Activated CD4-positive, alpha-beta T cell treated with anti-CD3 and anti-CD28 coated beads, Interleukin-2, amount 50 U/mL, for 4 hours (primary cell): Measurements from ENCODE around the gene IFNGR1.
"Not testable (repeated sequence)": the region's sequence is repeated elsewhere in the genome, so short reads cannot be mapped to it uniquely, and the experiment has no call there.

Experiments
- DNase-seq, 2 experiments: peaks; one replicate each; pipeline ENCODE4 v3.0.0-alpha.2; 2020

Gene IFNGR1

DNA sequence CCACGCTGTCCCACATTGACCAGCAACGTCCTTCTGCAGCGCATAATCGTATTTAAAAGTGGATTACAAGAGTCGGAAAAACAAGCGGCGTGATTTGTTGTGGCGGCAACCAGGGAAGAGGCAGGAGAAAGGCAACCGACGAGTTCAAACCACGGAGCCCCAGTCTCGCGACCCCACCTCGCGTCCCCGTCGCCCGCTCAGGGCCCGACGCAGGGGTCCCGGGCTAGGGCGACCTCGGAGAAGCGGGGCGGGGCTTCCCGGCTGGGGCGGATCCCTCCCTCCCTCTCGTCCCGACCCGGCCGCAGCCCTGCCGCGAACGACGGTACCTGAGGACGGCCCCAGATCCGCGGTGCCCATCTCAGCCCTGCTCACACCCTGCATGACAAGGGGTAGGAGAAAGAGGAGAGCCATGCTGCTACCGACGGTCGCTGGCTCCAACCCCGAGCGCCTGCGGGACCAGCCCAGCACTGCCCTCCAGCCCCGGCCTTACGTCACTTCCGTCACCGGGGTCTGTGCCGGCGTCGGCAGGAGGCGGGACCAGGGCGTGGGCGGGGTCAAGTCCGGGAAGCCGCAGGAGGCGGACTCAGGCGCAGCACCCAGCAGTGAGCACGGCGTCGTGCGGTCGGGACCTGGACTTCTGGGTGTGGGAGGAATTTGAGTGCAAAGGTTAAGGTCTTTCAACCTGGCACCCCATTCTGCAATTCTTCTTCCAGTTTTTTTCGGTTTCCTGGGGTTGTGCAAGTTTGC is at the start of gene IFNGR1:
TSS of gene IFNGR1 (minus strand) at position 469 of the 747 bp plus-strand sequence. CDS start at position 411, 58 bp downstream.
- peak; percentile 93 for DNase-seq

DNA sequence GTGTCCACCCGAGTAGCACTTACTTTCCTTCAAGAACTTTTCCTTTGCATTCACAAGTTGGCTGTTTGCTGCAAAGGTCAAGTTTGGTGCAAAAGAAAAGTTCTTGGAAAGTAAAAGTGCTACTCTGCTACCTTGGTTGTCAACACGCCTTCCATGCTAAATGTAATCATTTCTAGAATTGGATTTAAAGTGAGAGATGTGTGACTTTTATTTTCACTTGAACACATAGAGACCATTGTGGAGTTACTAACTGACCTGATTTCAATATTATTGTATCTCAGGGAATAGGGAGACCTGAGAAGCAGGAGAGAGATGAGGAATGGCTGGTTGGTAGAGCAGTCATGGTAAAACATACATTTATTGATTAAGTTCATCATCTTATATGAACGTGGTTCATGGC is 49.7 kb upstream of the IFNGR1 start:
- no peak for DNase-seq

DNA sequence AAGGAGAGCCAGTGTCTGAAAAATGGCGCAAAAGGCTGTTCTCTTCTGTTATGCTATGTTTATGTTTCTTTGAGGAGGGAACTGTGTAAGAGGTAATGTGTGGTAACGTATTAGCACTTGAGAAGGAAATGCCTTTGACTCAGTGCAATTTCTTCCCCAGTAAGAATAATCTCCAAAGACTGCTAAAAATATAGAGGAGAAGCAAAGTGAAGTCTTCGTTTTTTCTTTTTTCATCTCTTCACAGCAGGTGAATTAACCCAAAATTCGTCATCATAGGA is 47.1 kb upstream of the IFNGR1 start:
- no peak for DNase-seq

DNA sequence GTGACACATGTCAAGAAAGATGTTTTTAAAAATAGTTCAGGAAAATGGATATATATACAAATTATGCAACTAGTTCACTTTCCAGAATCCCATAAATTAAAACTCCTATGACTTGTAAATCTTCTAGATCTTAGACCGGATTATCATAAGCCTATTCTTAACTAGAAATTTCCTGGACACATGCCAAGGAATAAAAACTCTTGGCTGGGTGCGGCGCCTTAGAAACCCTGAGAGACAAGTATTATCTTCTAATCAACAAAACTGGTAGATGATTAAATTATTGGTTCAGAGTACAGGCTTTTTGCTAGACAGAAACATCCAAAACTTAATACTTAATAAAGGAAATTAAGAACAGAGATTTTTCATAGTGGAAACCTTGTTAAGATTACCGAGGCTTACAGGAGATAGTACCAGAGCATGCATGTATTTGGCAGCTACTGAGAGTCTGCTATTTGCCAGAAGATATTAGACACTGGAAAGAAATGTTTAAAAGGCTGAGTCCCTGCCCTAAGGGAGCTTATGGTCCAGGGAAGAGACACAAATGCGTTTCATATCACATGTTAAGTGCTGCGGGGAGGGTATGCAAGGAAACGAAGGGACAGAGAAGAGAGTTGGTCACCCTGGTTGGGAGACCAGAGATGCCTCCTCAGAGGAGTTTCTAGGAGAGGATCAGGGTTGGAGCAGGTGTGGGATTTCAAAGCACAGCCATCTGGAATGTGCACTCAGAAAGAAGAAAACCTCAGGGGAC is 46.5 kb upstream of the IFNGR1 start:
- no peak for DNase-seq

DNA sequence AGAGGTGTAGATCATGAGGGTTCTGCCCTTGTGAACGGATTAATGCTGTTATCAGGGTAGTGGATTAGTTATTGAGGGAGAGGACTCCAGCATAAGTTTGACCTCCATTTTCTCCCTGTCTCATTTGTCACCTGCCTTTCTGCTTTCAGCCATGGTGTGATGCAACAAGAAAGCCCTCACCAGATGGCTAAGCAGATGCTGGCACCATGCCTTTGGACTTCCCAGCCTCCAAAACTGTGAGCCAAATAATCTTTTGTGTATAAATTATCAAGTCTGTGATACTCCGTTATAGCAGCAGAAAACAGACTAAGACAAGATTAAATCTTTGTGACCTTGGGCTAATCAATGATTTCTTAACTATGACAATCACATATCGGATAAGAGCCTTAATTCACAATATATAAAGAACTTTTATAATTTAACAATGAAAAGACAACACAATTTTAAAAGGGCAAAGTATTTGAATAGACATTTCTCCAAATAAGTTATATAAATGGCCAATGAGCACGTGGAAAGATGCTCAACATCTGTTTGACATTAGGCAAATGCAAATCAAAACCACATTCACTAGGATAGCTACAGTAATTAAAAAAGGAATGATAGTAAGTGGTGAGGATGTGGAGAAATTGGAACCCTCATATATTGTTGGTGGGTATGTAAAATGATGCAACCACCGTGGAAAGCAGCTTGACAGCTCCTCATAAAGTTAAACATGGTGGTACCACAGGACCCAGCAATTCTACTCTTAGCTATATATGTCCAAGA is 45.3 kb upstream of the IFNGR1 start:
- DNase-seq, result no peak

DNA sequence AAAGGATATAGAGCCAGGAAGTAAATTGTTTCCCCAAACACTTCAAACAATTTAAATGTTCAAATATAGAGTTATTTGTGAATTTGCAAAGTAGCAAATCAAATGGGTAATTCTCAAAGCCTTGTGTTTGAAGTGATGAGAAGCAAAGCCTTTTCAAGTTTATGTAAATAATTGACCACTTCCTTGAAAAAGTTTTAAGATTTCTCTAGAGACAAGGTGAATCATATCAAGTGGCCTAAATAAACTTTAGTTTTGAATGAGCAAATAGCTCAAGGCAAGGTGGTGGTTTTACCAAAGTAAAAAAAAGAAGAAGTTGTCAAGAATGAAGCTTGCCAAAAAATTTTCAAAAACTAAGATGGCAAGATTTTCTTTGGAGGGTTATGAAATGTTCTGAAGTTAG is 42.6 kb upstream of the IFNGR1 start:
- DNase-seq, result no peak

DNA sequence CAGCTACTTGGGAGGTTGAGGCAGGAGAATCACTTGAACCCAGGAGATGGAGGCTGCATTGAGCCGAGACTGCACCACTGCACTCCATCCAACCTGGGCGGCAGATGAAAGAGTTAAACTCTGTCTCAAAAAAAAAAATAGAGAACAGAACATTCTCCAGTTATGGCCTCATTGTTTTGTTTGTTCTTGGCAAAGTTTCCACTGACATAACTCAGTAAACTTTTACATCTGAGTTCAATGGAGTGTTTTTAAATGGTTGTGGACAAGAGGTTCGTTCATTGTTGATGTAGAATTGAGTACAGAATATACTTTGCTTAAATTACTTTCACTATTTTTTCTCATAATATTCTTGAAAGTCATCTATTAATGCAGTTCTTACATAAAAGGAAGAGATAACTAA is 42.2 kb upstream of the IFNGR1 start:
- DNase-seq, result no peak

DNA sequence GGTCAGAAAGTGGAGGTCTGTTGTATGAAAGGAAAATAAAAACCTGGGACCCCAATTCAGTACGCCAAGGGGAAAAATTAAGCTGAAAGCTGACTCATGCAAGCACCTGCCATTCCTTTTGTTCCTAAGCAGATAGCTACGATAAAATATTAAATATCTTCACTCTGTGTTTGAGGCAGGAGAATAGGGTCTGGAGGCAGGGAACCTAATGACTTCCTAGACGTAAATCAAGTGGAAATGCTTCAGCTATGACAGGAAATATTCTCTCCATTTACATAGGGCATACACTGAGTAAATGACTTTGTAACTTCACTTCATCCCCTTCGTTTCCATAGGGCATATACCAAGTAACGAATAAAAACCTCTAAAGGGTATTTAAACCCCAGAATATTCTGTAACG is 41.0 kb upstream of the IFNGR1 start:
- no peak for DNase-seq

DNA sequence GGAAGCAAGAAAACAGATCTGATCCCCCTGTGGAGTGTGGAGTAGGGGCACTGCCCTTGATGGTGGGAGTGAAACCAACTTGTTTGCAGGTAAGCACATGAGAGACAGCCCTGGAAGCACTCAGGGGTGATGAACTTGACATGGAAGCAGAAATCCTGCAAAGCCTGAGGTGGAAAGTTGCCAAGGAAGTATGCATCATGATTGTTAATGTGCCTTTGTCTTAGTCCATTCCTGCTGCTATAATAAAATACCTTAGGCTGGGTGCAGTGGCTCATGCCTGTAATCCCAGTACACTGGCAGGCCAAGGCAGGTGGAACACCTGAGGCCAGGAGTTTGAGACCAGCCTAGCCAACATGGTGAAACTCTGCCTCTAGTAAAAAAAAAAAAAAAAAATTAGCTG is 40.2 kb upstream of the IFNGR1 start:
- DNase-seq, result no peak

DNA sequence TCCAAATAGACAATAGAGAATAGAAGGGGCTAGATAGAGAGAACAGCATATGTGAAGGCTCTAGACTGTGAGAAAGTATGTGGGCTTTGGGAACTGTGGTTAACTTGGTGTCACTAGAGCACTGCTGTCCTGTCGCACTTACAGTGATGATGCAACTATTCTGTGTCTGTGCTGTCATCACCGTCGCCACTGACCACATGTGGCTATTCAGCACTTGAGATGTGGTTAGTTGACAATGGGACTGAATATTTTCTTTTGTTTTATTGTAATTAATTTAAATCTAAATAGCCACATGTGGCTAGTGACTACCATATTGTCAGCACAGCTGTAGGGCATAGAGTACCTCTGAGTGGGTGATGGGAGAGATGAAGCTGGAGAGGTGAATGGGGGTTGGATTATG is 39.0 kb upstream of the IFNGR1 start:
- no peak for DNase-seq

DNA sequence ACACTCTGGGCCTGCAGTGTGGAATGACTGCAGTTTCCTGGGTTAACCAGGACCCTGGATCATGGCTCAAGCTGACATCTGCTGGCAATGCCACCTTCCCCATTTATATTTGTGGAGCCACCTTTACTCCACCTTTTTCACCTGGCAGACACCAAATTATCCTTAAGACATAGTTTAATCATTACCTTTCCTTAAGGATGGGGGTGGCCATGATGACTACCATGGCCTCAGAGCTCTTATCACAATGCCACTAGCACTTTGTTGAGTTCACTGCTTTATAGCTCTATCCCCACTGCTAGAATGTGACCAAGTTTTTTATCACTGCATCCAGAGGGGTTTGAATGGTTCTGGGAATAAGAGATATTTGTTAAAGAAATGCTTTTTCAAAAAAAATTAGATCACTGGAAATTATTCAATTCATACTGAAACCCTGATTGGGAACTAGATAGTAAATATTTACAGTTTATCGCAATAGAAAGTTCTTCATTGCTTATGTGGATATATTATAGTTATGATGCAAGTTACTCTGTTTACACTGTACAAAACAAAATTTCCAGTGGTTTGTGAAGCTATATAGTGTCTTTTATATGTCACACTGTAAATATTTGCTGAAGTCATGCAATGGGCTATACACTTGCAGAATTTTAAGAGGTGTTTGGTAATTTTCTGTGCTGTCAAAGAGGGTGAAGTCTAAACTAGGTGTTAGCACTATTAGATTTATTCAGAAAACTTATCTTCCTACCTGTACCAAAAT is 37.3 kb upstream of the IFNGR1 start:
- DNase-seq, result no peak

DNA sequence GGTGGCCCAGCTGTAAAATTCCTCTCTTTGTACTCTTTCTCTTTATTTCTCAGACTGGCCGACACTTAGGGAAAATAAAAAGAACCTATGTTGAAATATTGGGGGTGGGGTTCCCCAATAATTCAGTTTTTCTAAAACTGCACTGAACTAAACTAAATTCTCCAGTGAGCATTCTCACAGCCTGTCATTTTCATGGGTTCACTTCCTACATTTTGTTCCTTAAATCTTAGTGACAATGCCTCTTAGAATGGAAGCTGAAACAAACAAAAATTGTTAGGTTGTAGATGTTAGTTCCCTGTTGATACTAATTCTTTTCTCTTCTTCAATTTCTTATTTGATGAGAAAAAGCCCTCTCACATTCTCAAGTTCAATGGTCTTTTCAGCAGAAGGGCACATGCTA is 35.8 kb upstream of the IFNGR1 start:
- DNase-seq, result no peak

DNA sequence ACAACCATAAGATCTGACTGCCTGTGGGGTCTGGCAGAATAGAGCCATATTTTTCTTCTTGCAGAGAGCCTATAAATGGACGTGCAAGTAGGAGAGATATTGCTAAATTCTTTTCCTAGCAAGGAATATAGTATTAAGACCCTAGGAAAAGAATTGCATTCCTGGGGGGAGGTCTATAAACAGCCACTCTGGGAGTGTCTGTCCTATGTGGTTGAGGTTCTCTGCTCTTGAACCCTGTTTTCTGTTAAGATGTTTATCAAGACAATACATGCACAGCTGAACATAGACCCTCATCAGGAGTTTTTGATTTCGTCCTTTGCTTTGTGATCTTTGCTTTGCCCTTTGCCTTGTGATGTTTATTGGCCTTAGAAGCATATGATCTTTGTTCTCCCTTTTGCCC is 35.2 kb upstream of the IFNGR1 start:
- not testable (repeated sequence) for DNase-seq

DNA sequence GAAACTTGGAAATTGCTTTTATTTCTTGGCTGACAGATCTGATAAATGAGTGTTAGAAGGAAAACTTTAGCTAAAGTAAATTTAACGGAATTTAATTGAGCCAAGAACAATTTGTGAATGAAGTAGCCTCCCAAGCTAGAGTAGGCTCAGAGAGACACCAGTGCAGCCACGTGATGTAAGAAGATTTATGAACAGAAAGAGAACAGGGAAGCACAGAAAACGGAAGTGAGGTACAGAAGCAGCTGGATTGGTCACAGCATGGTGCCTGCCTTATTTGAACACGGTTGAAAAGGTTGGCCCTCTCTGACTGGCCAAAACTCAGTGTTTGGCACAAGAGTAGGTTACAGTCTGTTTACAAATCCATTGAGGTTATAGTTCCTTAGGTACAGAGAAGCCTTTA is 29.5 kb upstream of the IFNGR1 start:
- DNase-seq, result no peak

DNA sequence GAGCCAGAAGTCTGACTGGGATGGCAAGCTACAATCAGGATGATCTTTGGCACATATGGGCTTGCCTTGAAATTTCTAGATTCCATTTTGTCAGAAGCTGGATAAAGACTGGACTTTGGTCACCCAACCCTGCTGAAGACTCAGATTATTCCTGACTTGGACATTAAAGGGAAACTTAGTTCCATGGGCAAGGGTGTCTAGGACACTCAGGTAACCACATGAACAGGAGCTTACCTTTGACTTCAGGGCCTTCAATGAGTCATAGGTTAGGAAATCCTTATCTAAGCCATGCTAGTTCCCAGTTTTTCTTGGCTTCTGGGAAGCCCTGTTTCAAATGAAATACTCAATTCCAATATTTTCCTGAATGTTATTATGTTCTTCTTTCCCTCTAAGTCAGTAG is 28.5 kb upstream of the IFNGR1 start:
- DNase-seq, result no peak

DNA sequence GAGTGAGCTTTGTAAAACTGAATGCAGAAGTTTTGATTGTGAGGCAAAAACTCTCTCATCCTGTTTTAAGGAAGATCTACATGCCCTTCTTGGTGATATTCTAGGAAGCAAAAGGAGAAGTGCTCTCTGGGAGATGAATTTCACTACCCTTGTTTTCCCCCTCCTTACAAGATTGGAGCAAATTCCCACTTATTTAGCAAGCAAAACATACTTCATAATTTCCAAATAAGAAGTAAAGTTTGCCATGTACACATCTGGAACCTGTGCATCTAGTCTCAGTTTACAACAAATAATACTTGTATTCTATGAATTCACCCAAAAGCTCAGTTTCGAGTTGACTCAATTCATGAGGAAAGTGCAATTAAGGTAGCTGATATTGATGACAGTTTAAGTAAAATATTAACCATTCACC is 27.6 kb upstream of the IFNGR1 start:
- no peak for DNase-seq

DNA sequence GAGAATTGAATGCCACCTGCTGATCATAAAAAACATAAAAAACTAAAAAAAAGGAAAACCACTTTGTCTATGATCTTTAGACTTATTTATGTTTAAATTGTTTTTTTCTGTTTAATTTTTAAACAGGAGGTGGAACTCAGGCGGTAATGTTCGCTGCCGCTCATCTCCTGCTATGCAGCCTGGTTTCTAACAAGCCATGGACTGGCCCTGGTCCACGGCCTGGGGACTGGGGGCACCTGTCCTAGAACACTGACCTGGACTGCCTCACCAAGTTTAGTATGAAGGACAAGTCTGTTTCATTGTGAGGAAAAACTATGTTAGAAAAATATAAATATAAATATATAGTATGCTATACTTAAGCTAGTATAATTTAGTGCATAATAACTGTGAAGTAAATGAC is 27.0 kb upstream of the IFNGR1 start:
- DNase-seq, result no peak

DNA sequence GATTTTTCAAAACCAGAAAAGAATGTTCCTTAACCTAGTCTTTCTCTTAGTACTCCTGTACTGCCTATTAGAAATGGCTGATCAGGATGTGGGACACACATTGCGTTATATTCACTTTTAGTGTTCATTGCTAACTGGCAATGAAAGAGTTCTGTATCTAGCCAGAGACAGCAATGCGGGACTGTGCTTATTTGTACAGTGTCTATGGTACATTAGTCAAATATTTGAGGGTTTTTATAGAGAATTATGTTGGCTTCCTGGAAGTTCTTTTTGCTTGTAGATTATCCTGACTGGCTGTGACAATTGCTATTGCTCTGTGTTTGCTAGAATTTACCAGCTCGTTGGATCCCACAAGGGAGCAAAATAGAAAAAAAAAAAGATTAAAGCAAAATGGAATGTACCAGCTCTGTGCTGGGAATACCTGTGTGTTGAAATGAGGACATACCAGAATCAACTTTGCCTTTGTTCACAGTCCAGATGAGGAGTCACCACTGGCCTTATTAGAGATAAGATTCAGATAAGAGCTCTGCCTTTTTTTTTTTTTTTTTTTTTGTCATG is 22.4 kb upstream of the IFNGR1 start:
- DNase-seq, result no peak

DNA sequence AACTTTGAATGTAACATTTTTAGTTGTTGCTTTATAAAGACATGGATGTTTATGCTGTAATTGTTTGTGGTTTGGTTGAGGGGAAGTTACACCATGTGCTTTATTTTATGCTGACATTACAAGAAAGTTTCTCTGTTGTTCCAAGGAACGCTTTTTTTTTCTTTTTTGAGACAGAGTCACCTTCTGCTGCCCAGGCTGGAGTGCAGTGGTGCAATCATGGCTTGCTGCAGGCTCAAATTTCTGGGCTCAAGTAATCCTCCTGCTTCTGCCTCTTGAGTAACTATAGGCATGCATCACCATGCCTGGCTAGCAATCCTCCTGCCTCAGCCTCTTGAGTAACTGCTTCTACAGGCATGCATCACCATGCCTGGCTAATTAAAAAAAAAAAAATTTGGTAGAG is 21.0 kb upstream of the IFNGR1 start:
- DNase-seq, result no peak

DNA sequence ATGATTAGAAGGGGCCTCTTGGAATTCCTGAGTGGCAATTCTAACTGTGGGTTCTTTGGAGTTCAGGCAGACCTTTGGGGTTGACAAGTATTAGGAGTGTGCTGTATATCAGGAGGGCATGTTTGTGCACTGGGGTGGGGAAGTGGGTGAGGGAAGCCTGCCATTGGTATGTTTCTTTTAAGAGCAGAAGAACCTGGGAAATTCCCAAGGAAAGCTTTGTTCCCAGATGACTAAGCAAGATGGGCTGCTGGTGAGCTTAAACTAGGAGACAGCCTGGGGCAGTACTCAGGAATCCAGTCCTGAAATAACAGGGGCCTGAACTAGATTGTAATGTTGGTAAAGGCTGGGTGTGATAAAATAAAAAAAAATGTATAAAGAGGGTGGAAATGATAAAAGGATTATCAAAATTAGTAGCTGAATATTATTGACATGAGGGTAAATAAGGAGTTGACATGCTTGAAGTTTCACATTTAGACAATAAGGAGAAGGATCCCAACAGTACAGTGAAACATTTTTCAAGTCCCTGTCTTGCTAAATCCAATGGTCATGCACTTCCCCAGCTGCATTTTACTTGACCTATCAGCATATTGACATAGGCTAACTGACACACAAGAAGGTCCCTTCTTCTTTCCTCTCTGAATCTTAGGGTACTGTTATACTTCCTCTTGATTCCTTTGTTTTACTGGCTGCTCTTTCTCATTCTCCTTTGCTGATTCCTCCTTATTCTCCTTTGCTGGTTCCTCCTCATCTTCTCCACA is 18.4 kb upstream of the IFNGR1 start:
- no peak for DNase-seq

DNA sequence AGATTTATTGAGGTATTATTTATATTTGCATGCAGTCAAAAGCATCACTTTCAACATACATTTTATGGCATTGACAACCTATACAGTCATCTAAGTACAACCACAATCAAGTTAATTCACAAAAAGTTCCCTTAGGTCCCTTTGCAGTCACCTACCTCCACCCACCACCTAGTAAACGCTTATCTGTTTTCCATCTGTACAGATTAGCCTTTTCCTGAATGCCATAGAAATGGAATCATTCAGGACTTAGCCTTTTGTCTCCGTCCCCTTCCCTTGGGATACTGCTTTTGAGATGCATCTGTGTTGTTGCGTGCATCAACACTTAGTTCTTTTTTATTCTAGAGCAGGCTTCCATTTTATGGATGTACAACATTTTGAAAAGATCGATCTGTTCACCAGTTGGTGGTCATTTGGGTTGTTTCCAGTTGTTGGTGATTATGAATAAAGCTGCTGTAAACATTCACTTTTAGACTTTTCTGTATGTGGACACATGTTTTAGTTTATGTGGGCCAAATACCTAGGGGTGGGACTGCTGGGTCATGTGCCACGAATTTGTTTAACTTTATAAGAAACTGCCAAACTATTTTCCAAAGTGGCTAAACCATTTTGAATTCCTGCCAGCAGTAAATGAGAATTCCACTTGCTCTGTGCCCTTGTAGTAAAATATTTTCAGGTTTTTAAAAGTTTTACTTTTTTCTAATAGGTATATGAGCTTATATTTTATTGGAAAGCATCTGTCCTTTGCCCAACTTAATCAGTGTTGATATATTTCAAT is 17.6 kb upstream of the IFNGR1 start:
- no peak for DNase-seq
